SK-N-MC (cell line): ENCODE results near the gene HOXC9.

Experiments used
- EZH2 ChIP-seq: fragments of 200-600 bp; sonication (generic); IDR thresholded peaks from one replicate; pipeline ENCODE4 v1.6.1; 2017; ENCODE audit warnings: antibody characterized with exemption
- POLR2AphosphoS5 ChIP-seq: IDR thresholded peaks from 2 replicates; pipeline ENCODE4 v1.6.1; 2012; ENCODE audit warnings: mild to moderate bottlenecking, low read depth, low read length, borderline replicate concordance

- TF ChIP-seq EZH2 (no peak), POLR2AphosphoS5 (no peak)
These were observed 23.0 kb upstream of the HOXC9 start for GRCh38 chr12:53976823-53977595.
